ENCODE results near the gene FOLR3.

FOLR3 gene

DNA sequence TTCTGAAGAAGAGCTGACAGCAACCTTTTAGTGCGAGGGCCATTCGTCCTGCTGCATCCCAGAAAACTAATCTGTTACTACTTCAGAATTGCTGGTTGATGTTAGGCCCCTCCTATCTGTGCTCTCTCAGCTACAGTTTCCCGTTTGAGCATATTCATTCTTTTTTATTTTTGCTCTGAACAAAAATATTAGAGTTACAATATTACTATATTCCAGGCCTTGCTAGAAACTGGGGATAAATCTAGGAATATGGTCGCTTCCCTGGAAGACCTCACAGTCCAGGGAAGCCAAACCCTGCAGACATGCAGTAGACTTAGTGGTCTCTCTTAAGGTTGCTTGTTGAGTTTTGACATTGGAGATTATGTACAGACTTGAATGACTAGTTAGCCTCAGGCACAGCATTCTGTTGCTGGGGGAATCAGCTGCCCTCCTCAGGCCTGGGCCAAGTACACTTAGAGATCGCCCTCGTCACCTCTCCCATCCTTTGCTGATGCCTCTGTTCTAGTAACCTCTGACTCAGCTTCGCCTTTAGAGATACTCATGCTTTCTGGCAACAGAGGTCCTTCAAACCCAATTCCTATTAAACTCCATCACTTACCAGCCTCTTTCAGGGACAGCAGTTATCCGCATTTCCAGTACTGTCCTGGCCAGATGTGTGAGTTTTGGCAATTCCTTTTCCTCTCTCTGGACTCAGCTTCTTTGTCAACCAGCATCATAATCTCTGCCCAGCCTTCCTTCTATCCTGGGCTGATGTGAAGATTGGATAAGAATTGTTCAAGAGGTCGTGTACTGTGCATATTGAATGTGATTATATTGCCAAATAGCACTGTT, 22.3 kb upstream of the FOLR3 start:
- TF ChIP-seq, protein P1, sequence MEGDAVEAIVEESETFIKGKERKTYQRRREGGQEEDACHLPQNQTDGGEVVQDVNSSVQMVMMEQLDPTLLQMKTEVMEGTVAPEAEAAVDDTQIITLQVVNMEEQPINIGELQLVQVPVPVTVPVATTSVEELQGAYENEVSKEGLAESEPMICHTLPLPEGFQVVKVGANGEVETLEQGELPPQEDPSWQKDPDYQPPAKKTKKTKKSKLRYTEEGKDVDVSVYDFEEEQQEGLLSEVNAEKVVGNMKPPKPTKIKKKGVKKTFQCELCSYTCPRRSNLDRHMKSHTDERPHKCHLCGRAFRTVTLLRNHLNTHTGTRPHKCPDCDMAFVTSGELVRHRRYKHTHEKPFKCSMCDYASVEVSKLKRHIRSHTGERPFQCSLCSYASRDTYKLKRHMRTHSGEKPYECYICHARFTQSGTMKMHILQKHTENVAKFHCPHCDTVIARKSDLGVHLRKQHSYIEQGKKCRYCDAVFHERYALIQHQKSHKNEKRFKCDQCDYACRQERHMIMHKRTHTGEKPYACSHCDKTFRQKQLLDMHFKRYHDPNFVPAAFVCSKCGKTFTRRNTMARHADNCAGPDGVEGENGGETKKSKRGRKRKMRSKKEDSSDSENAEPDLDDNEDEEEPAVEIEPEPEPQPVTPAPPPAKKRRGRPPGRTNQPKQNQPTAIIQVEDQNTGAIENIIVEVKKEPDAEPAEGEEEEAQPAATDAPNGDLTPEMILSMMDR (IDR thresholded peaks at IDR 0.05; ENCODE audit: insufficient read depth, missing control alignments) = no peak
- DNase-seq (ENCODE audit: insufficient read length, low spot score) = no peak
- no peak for FAIRE-seq

GRCh38 chr11:72114570-72114969, 21.0 kb upstream of the FOLR3 start:
- TF ChIP-seq, protein P1 (IDR thresholded peaks at IDR 0.05; ENCODE audit: insufficient read depth, missing control alignments) = no peak
- DNase-seq (ENCODE audit: insufficient read length, low spot score) = no peak

GRCh38 chr11:72116019-72116755, 19.3 kb upstream of the FOLR3 start:
- no peak for FAIRE-seq
- no peak for DNase-seq (ENCODE audit: insufficient read length, low spot score)

More at GRCh38 chr11:72114570-72114969, 21.0 kb upstream of the FOLR3 start:
- no peak for FAIRE-seq

DNA sequence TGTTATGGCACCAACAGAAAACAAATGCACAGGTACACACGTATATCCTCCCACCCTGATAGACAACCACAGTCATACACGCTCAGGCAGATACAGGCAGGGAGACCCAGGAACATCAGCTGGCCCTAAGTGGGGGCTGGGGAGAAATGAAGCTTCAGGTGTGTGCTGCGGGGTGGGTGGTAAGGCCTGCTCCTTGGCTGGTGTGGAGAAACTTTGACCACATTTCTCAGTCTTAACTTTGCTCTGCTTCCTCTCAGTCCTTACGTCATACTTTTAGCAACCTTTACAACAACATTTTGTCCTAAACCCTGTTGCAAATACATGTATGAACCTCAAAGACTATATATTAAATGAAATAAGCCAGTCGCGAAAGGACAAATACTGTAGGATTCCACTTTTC, 16.3 kb upstream of the FOLR3 start:
- TF ChIP-seq, protein P1 (IDR thresholded peaks at IDR 0.05; ENCODE audit: insufficient read depth, missing control alignments) = no peak
- FAIRE-seq = no peak
- no peak for DNase-seq (ENCODE audit: insufficient read length, low spot score)

More at GRCh38 chr11:72116019-72116755, 19.3 kb upstream of the FOLR3 start:
- TF ChIP-seq, protein P1 (IDR thresholded peaks at IDR 0.05; ENCODE audit: insufficient read depth, missing control alignments) = no peak

DNA sequence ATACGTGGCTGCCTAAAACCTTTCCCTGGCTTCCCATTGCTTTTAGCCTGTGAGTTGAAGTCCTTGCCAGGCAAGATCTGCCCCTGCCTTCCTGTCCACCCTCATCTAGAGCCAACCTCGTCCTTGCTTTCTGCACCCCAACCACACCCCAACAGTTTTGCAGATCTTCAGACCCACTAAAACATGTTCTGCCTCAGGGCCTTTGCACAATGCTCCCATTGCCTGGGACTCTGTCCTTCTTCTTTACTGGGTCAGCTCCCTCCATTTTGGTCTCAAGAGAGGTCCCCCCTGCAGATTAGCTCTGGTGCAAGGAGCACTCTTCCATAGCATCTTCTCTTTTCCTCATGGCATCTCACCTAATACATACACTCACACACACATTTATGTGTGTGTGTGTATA, 14.6 kb upstream of the FOLR3 start:
- TF ChIP-seq, protein P1 (IDR thresholded peaks at IDR 0.05; ENCODE audit: insufficient read depth, missing control alignments) = no peak
- FAIRE-seq (no peak), DNase-seq (ENCODE audit: insufficient read length, low spot score) (no peak)

GRCh38 chr11:72122607-72123006, 12.9 kb upstream of the FOLR3 start:
- FAIRE-seq = no peak
- no peak for DNase-seq (ENCODE audit: insufficient read length, low spot score)
- TF ChIP-seq, protein P1 (IDR thresholded peaks at IDR 0.05; ENCODE audit: insufficient read depth, missing control alignments) = no peak
